Breast epithelium (tissue), 3 donors: ENCODE results near the gene TPSAB1.

Experiments used
- POLR2AphosphoS5 ChIP-seq, 3 donors: sonication (generic); formaldehyde crosslinking; IDR thresholded peaks; one replicate each; pipeline ENCODE4 v1.6.1; 2017; ENCODE audit warnings: antibody characterized with exemption in 3 of 3
- TF ChIP-seq, protein P1 (sequence below), 3 donors: fragments of 450-650 bp; IDR thresholded peaks; one replicate each; pipeline ENCODE4 v1.5.1; 2016 to 2017; ENCODE audit warnings: antibody characterized with exemption in 3 of 3, mild to moderate bottlenecking in 3 of 3, moderate library complexity in 3 of 3

DNA sequence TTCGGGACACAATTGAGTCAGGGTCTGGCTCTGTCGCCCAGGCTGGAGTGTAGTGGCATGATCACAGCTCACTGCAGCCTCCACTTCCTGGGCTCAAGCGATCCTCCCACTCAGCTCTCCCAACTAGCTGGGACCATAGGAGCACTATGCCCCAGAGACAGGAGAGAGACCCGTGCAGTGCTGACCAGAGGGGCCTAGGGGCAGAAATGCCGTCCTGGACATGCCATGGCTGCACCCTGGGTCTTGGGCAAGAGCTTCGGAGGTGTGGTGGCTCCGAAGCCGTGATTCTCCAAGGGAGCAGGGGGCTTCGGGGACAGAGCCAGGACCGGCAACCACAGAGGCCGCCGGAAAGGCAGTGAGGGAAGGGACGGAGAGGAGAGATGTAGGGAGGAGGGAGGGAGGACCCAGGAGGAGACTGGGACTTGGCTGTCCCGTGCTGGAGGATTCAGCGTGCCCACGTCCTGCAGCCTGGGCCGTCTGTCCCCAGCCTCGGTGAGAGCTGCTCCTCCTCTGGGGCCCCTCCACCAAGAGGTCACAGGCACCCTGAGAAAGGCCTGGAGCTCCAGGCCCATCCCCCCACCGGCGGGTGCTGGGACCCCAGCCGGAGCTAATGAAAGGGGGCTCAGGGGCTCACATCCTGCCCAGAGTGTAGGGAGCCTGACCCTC, 37.2 kb downstream of the TPSAB1 start:
- TF ChIP-seq, protein P1, sequence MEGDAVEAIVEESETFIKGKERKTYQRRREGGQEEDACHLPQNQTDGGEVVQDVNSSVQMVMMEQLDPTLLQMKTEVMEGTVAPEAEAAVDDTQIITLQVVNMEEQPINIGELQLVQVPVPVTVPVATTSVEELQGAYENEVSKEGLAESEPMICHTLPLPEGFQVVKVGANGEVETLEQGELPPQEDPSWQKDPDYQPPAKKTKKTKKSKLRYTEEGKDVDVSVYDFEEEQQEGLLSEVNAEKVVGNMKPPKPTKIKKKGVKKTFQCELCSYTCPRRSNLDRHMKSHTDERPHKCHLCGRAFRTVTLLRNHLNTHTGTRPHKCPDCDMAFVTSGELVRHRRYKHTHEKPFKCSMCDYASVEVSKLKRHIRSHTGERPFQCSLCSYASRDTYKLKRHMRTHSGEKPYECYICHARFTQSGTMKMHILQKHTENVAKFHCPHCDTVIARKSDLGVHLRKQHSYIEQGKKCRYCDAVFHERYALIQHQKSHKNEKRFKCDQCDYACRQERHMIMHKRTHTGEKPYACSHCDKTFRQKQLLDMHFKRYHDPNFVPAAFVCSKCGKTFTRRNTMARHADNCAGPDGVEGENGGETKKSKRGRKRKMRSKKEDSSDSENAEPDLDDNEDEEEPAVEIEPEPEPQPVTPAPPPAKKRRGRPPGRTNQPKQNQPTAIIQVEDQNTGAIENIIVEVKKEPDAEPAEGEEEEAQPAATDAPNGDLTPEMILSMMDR (IDR thresholded peaks at IDR 0.05): no peak
- TF ChIP-seq POLR2AphosphoS5 (IDR thresholded peaks at IDR 0.05): no peak
